ENCODE measurements around the gene B4GAT1. TPM values are rescaled to one million over a fixed set of nuclear protein-coding genes. Genes with fewer than 3 reads are reported as not detected.

Gene B4GAT1
- total and polyA plus RNA-seq, 2 of the 13 experiments (the other 11 are each of a cell fraction or from before 2014, with no cell fraction given) = 40.4 to 109 TPM

GRCh38 chr11:66311965-66312548 is 35.4 kb downstream of the B4GAT1 start (continued):
- no peak; the same call in 1 of the 2 replicates for TF ChIP-seq ZBTB3 (CRISPR knock-in tag; IDR thresholded peaks at IDR 0.05; ENCODE audit: borderline replicate concordance, low read depth)
- TF ChIP-seq POLR2AphosphoS5 (IDR thresholded peaks at IDR 0.05; ENCODE audit: low read depth, low read length) = peak; percentile 50
- no peak for TF ChIP-seq ZNF670 (CRISPR knock-in tag; IDR thresholded peaks at IDR 0.05; ENCODE audit: borderline replicate concordance)
- TF ChIP-seq LRRFIP1 (CRISPR knock-in tag; conservative IDR thresholded peaks at IDR 0.05) = no peak
- TF ChIP-seq ZNF562 (CRISPR knock-in tag; IDR thresholded peaks at IDR 0.05; ENCODE audit: borderline replicate concordance) = no peak
- no peak for TF ChIP-seq ZSCAN22 (CRISPR knock-in tag; IDR thresholded peaks at IDR 0.05)
- no peak for TF ChIP-seq HNF4G (IDR thresholded peaks at IDR 0.05; ENCODE audit: borderline replicate concordance, low read depth, low read length)
- peak; percentile 19; the same call in 1 of the 2 replicates for TF ChIP-seq HNF4G (CRISPR knock-in tag; IDR thresholded peaks at IDR 0.05; ENCODE audit: borderline replicate concordance, low read depth)
- no peak; the same call in none of the 2 replicates for TF ChIP-seq SPEN (CRISPR knock-in tag; IDR thresholded peaks at IDR 0.05; ENCODE audit: low read depth)
- TF ChIP-seq ZZZ3 (CRISPR knock-in tag; IDR thresholded peaks at IDR 0.05; ENCODE audit: borderline replicate concordance) = no peak
- TF ChIP-seq SNAPC4 (CRISPR knock-in tag; IDR thresholded peaks at IDR 0.05) = no peak
- peak; percentile 56 for TF ChIP-seq ZFY (CRISPR knock-in tag; IDR thresholded peaks at IDR 0.05)
- TF ChIP-seq ZNF556 (CRISPR knock-in tag; IDR thresholded peaks at IDR 0.05; ENCODE audit: borderline replicate concordance) = peak; percentile 45; the same call in 1 of the 2 replicates
- TF ChIP-seq ZNF598 (CRISPR knock-in tag; IDR thresholded peaks at IDR 0.05; ENCODE audit: borderline replicate concordance) = peak; percentile 62; the same call in 1 of the 2 replicates
- TF ChIP-seq SRY (CRISPR knock-in tag; IDR thresholded peaks at IDR 0.05) = no peak
- TF ChIP-seq SMARCC2 (IDR thresholded peaks at IDR 0.05) = no peak
- TF ChIP-seq HHEX (CRISPR knock-in tag; IDR thresholded peaks at IDR 0.05) = no peak
- TF ChIP-seq IRF2 (CRISPR knock-in tag; IDR thresholded peaks at IDR 0.05) = peak; percentile 52
- TF ChIP-seq THAP11 (CRISPR knock-in tag; IDR thresholded peaks at IDR 0.05) = peak; percentile 48; the same call in 1 of the 2 replicates
- TF ChIP-seq ZBTB43 (CRISPR knock-in tag; conservative IDR thresholded peaks at IDR 0.05) = no peak
- no peak for TF ChIP-seq NFE2 (CRISPR knock-in tag; IDR thresholded peaks at IDR 0.05)
- no peak for TF ChIP-seq U2AF1 (optimal IDR thresholded peaks at IDR 0.05; ENCODE audit: low read depth, low read length)
- peak; percentile 94 for TF ChIP-seq HNRNPLL (IDR thresholded peaks at IDR 0.05; ENCODE audit: low read depth, low read length, poor library complexity, severe bottlenecking)
